ENCODE data around the gene RGPD5.
"Not testable (repeated sequence)": the region's sequence is repeated elsewhere in the genome, so short reads cannot be mapped to it uniquely, and the experiment has no call there.

RGPD5 gene

DNA sequence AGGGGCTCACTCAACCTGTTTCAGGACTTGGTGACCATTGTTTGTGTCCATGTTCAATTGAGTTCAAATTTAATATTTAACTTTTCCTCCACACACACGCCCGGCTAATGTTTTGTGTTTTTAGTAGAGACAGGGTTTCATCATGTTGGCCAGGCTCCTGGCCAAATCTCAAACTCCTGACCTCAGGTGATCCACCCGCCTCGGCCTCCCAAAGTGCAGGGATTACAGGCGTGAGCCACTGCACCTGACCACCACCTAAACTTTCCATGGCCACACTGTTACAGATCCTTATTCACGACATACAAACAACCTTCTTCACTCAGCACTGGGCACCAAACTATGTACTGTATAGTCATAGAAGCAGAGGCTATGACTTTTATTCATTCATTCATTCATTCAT lies 100.0 kb downstream of the RGPD5 start:
- DNase-seq, result not testable (repeated sequence)

GRCh38 chr2:109895090-109895869 lies 101.2 kb downstream of the RGPD5 start:
- DNase-seq, result not testable (repeated sequence)

DNA sequence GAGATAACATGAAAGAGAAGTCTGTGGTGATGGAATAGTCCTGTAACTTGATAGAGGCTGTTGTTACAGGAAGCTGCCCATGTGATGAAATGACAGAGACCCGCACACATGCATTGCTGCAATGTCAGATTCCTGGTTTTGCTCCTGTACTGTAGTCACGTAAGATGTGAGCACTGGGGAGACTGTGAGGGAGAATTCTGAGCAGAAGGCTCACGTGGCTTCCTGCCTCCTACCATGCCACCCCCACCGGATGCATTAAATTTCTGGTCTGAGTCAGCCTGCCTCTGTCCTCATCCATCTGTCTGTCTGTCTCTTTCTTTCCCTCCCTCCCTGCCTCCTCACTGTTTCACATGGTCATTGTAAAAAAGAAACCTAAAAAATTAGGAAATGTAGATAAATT lies 102.1 kb downstream of the RGPD5 start:
- DNase-seq, result not testable (repeated sequence)

- not testable (repeated sequence) for DNase-seq
Observed at GRCh38 chr2:109897769-109898461, 103.8 kb downstream of the RGPD5 start.

DNA sequence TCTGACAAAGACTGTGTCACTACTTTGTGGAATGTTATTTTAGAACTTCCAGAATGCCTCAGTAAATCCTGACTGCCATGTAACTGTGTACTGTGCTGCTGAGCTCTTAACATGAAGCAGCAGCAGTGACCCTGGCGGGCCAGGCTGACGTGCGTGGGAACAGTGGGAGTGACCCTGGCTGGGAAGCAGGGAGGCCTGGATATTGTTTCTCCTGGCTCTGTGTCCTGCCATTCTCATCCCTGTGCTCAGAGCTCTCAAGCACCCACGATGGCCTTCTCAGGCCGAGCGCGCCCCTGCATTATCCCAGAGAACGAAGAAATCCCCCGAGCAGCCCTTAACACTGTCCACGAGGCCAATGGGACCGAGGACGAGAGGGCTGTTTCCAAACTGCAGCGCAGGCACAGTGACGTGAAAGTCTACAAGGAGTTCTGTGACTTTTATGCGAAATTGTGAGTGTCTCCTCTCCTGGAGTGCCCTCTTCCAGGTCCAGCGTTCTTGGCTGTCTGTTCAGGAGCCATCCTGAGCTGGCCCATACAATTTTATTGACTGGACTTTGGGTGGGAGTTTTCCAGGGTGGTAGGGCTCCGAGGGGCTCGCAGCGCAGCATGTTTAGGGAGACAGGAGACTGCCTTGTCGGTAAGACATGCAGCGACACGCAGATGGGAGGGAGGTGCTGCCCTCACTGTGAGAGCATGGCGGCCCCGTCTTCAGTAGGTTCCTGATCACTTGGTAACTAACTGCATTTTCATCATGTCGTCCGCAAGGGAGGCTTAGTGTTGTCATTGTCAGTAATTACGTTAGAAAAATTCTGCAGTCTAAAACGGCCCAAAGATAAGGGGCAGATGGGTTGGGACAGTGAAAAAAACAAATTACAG lies 104.6 kb downstream of the RGPD5 start, which contains the start of gene LIMS3:
Gene LIMS3 (plus strand): TSS at position 227 of the 875 bp plus-strand sequence. CDS start 41 bp downstream, at position 268.
- not testable (repeated sequence) for DNase-seq

- DNase-seq, result not testable (repeated sequence)
Observed at GRCh38 chr2:109905796-109906195, 111.7 kb downstream of the RGPD5 start.

Measured in Kasumi-1 (cell line).